NK-92 treated with Interleukin-12 subunit alpha and Interleukin-12 subunit beta, amount 100 ng/mL, for 24 hours (cell line): ENCODE results near the gene CYSLTR2.
"Not testable (repeated sequence)": the region's sequence is repeated elsewhere in the genome, so short reads cannot be mapped to it uniquely, and the experiment has no call there.

Experiments used
- DNase-seq: peaks from one replicate; lab custom pipeline; 2025; lab: John Stamatoyannopoulos, UW

Gene CYSLTR2

GRCh38 chr13:48645845-48646244, 7.9 kb upstream of the CYSLTR2 start:
- DNase-seq = no peak

GRCh38 chr13:48646791-48647190, 6.9 kb upstream of the CYSLTR2 start:
- DNase-seq = no peak

GRCh38 chr13:48647625-48648024, 6.1 kb upstream of the CYSLTR2 start:
- DNase-seq = no peak

- DNase-seq = no peak
These were observed 5.3 kb upstream of the CYSLTR2 start for GRCh38 chr13:48648446-48648845.

- no peak for DNase-seq
These were observed 768 bp upstream of the CYSLTR2 start for GRCh38 chr13:48652851-48653471.

GRCh38 chr13:48654511-48654910, 782 bp downstream of the CYSLTR2 start:
- no peak for DNase-seq

- DNase-seq = no peak
These were observed 1.6 kb downstream of the CYSLTR2 start for GRCh38 chr13:48655291-48655690.

- no peak for DNase-seq
These were observed 2.9 kb downstream of the CYSLTR2 start for GRCh38 chr13:48656608-48657007.

GRCh38 chr13:48660361-48661076, 6.8 kb downstream of the CYSLTR2 start:
- no peak for DNase-seq

GRCh38 chr13:48661107-48661506, 7.4 kb downstream of the CYSLTR2 start:
- no peak for DNase-seq

GRCh38 chr13:48662226-48662625, 8.5 kb downstream of the CYSLTR2 start:
- DNase-seq = no peak

- DNase-seq = no peak
These were observed 13.4 kb downstream of the CYSLTR2 start for GRCh38 chr13:48667136-48667535.

- not testable (repeated sequence) for DNase-seq
These were observed 17.7 kb downstream of the CYSLTR2 start for GRCh38 chr13:48671421-48671820.

- DNase-seq = no peak
These were observed 21.5 kb downstream of the CYSLTR2 start for GRCh38 chr13:48675247-48675646.

- DNase-seq = no peak
These were observed 24.6 kb downstream of the CYSLTR2 start for GRCh38 chr13:48678316-48678715.

- no peak for DNase-seq
These were observed 26.4 kb downstream of the CYSLTR2 start for GRCh38 chr13:48679941-48680680.

- DNase-seq = no peak
These were observed 27.1 kb downstream of the CYSLTR2 start for GRCh38 chr13:48680756-48681392.

GRCh38 chr13:48681905-48682304, 28.2 kb downstream of the CYSLTR2 start:
- no peak for DNase-seq

- DNase-seq = no peak
These were observed 28.7 kb downstream of the CYSLTR2 start for GRCh38 chr13:48682436-48682835.

- no peak for DNase-seq
These were observed 33.0 kb downstream of the CYSLTR2 start for GRCh38 chr13:48686636-48687210.

GRCh38 chr13:48687249-48687648, 33.5 kb downstream of the CYSLTR2 start:
- DNase-seq = no peak

- DNase-seq = no peak
These were observed 40.3 kb downstream of the CYSLTR2 start for GRCh38 chr13:48693998-48694397.
